H1 (cell line): ENCODE data around the gene TERF2IP. TPM values are rescaled to one million over a fixed set of nuclear protein-coding genes. Genes with fewer than 3 reads are reported as not detected.

Source experiments
- CTCF ChIA-PET: fragments of 300-600 bp; sonication (Branson Sonifier 250); formaldehyde crosslinking; loops from one replicate; lab custom pipeline; 2021; ENCODE audit not compliant: partially characterized antibody; lab: Charles Lee
- POLR2A ChIA-PET: fragments of 300-600 bp; sonication (Branson Sonifier 250); formaldehyde crosslinking; loops from one replicate; lab custom pipeline; 2021; ENCODE audit warnings: inconsistent platforms; ENCODE audit not compliant: partially characterized antibody; lab: Charles Lee
- DNase-seq, 2 experiments: peaks; one replicate each; pipeline versions ENCODE4 v3.0.0 to v3.0.0-alpha.2; 2010 to 2022; ENCODE audit warnings: low spot score in 2 of 2, low read depth in 1 of 2, mixed read lengths in 1 of 2
- FAIRE-seq: peaks from 2 replicates; lab custom pipeline; 2011; peaks lifted over from hg19 to GRCh38; lab: Jason Lieb, UNC
- H2AFZ ChIP-seq: 2 replicates; pipeline ENCODE4 v1.8.1; 2012; ENCODE audit warnings: low read length, inconsistent platforms
- H2AK5ac ChIP-seq: 2 replicates; pipeline ENCODE4 v1.6.1; 2013; ENCODE audit warnings: low read depth, low read length
- H2BK120ac ChIP-seq: replicated peaks from 2 replicates; pipeline ENCODE3; 2013; ENCODE audit warnings: low read depth, low read length, inconsistent platforms
- H2BK12ac ChIP-seq: 2 replicates; pipeline ENCODE4 v1.6.1; 2013; ENCODE audit warnings: low read depth, low read length
- H2BK15ac ChIP-seq: 2 replicates; pipeline ENCODE4 v1.6.1; 2013; ENCODE audit warnings: low read length
- H2BK20ac ChIP-seq: 2 replicates; pipeline ENCODE4 v1.6.1; 2013; ENCODE audit warnings: low read length
- H2BK5ac ChIP-seq: 2 replicates; pipeline ENCODE4 v1.6.1; 2013; ENCODE audit warnings: low read depth, low read length
- H3K14ac ChIP-seq: 2 replicates; pipeline ENCODE4 v1.6.1; 2013; ENCODE audit warnings: inconsistent platforms; ENCODE audit not compliant: insufficient read length
- H3K18ac ChIP-seq: 2 replicates; pipeline ENCODE4 v1.6.1; 2013; ENCODE audit warnings: low read length; ENCODE audit errors: extremely low read depth
- H3K23ac ChIP-seq: 2 replicates; pipeline ENCODE4 v1.6.1; 2013; ENCODE audit warnings: inconsistent platforms; ENCODE audit not compliant: insufficient read length
- H3K23me2 ChIP-seq: 2 replicates; pipeline ENCODE4 v1.6.1; 2013; ENCODE audit warnings: low read depth, low read length
- H3K27ac ChIP-seq: 2 replicates; pipeline ENCODE4 v1.6.1; 2011; ENCODE audit warnings: low read depth, low read length, inconsistent platforms
- H3K27me3 ChIP-seq, 4 experiments: replicated peaks in 1 of 4; 1 replicate in 1 of 4; 2 replicates in 3 of 4; pipeline versions ENCODE4 v1.6.1 to v1.8.1; 2011 to 2013; ENCODE audit warnings: low read length in 3 of 4, mild to moderate bottlenecking in 3 of 4, inconsistent platforms in 2 of 4, mixed read lengths in 2 of 4, moderate library complexity in 1 of 4; ENCODE audit not compliant: control insufficient read depth in 3 of 4, insufficient read depth in 3 of 4; ENCODE audit errors: extremely low read depth in 1 of 4
- H3K36me3 ChIP-seq, 4 experiments: 2 replicates each; pipeline versions ENCODE4 v1.6.1 to v1.8.1; 2011 to 2013; ENCODE audit warnings: mild to moderate bottlenecking in 4 of 4, low read length in 3 of 4, moderate library complexity in 2 of 4, control low read depth in 1 of 4, inconsistent platforms in 1 of 4; ENCODE audit not compliant: insufficient read depth in 4 of 4, control insufficient read depth in 2 of 4
- H3K4ac ChIP-seq: replicated peaks from 2 replicates; pipeline ENCODE3; 2013; ENCODE audit warnings: low read length, low read depth, mixed read lengths, inconsistent platforms; ENCODE audit not compliant: insufficient read length
- H3K4me1 ChIP-seq, 4 experiments: replicated peaks in 1 of 4; 1 replicate in 1 of 4; 2 replicates in 3 of 4; pipeline versions ENCODE4 v1.6.1 to v1.8.1; 2011 to 2013; ENCODE audit warnings: low read length in 3 of 4, inconsistent platforms in 2 of 4, mixed read lengths in 1 of 4; ENCODE audit not compliant: insufficient read depth in 4 of 4, control insufficient read depth in 3 of 4
- H3K4me2 ChIP-seq, 2 experiments: 2 replicates each; pipeline versions ENCODE4 v1.6.1 to v1.8.1; 2011 to 2013; ENCODE audit warnings: low read depth in 2 of 2, low read length in 2 of 2, control low read depth in 1 of 2, inconsistent platforms in 1 of 2, mild to moderate bottlenecking in 1 of 2; ENCODE audit not compliant: insufficient read depth in 1 of 2
- H3K4me3 ChIP-seq, 4 experiments: fragments of 200-600, 300-600 bp in 1 of 4; sonication (generic), shearing (Covaris generic), sonication (Bioruptor Twin) in 1 of 4; 2 replicates each; pipeline versions ENCODE4 v1.5.1 to v1.8.1; 2011 to 2016; ENCODE audit warnings: low read length in 4 of 4, low read depth in 3 of 4, control low read depth in 2 of 4, inconsistent platforms in 2 of 4, mild to moderate bottlenecking in 2 of 4, mixed read lengths in 1 of 4, moderate library complexity in 1 of 4; ENCODE audit not compliant: insufficient read depth in 2 of 4; ENCODE audit errors: extremely low read depth in 1 of 4
- H3K56ac ChIP-seq: replicated peaks from 2 replicates; pipeline ENCODE3; 2013; ENCODE audit warnings: low read depth, mild to moderate bottlenecking, mixed read lengths, low read length, inconsistent platforms; ENCODE audit not compliant: insufficient read length
- H3K79me1 ChIP-seq: 2 replicates; pipeline ENCODE4 v1.6.1; 2013; ENCODE audit warnings: low read depth, low read length, control low read depth
- H3K79me2 ChIP-seq, 2 experiments: 2 replicates each; pipeline versions ENCODE4 v1.6.1 to v1.8.1; 2012 to 2013; ENCODE audit warnings: low read length in 2 of 2, mild to moderate bottlenecking in 2 of 2, inconsistent platforms in 1 of 2; ENCODE audit not compliant: insufficient read depth in 2 of 2, control insufficient read depth in 1 of 2
- H3K9ac ChIP-seq, 4 experiments: replicated peaks in 1 of 4; 1 replicate in 1 of 4; 2 replicates in 3 of 4; pipeline versions ENCODE4 v1.6.1 to v1.8.1; 2011 to 2013; ENCODE audit warnings: low read depth in 3 of 4, low read length in 3 of 4, control low read depth in 2 of 4, mild to moderate bottlenecking in 2 of 4, moderate library complexity in 2 of 4, inconsistent platforms in 1 of 4; ENCODE audit errors: extremely low read depth in 1 of 4
- H3K9me3 ChIP-seq, 2 experiments: 2 replicates each; pipeline versions ENCODE4 v1.6.1 to v1.8.1; 2012 to 2013; ENCODE audit warnings: mild to moderate bottlenecking in 2 of 2, moderate library complexity in 2 of 2, control low read depth in 1 of 2, inconsistent platforms in 1 of 2, low read depth in 1 of 2, low read length in 1 of 2, mixed read lengths in 1 of 2; ENCODE audit not compliant: insufficient read depth in 2 of 2
- H4K20me1 ChIP-seq, 2 experiments: replicated peaks in 1 of 2; 2 replicates each; pipeline versions ENCODE3 to v1.8.1; 2011 to 2013; ENCODE audit warnings: inconsistent platforms in 2 of 2, low read length in 2 of 2, mild to moderate bottlenecking in 1 of 2; ENCODE audit not compliant: insufficient read depth in 2 of 2, control insufficient read depth in 1 of 2
- H4K5ac ChIP-seq: 2 replicates; pipeline ENCODE4 v1.6.1; 2013; ENCODE audit warnings: low read length, low read depth, mixed read lengths, inconsistent platforms; ENCODE audit not compliant: insufficient read length
- H4K8ac ChIP-seq: 2 replicates; pipeline ENCODE4 v1.8.0; 2013; ENCODE audit warnings: mild to moderate bottlenecking, moderate library complexity, low read length, inconsistent platforms; ENCODE audit not compliant: insufficient read depth; ENCODE audit errors: extremely low read depth
- H4K91ac ChIP-seq: replicated peaks from 2 replicates; pipeline ENCODE3; 2013; ENCODE audit warnings: low read length, mixed read lengths, inconsistent platforms; ENCODE audit not compliant: insufficient read length
- KDM5A ChIP-seq: fragments of 200-600 bp; IDR thresholded peaks from 2 replicates; pipeline ENCODE4 v1.7.1; 2012; ENCODE audit warnings: mild to moderate bottlenecking, low read length, inconsistent platforms, mixed read lengths
- SP4 ChIP-seq: IDR thresholded peaks from 2 replicates; pipeline ENCODE4 v1.6.1; 2012; ENCODE audit warnings: low read length, inconsistent platforms
- WGBS, 2 experiments: shearing (Covaris generic) in 1 of 2; methylation state at CpG; one replicate each; pipeline versions ENCODE4 v1.1.6 to v1.1.7; 2013 to 2015; ENCODE audit warnings: low lambda C conversion rate in 2 of 2, mixed read lengths in 2 of 2, inconsistent platforms in 1 of 2, low coverage in 1 of 2, missing lambda C conversion rate in 1 of 2; ENCODE audit not compliant: insufficient replicate concordance in 2 of 2, insufficient coverage in 1 of 2, insufficient read length in 1 of 2; ENCODE audit errors: extremely low coverage in 1 of 2, missing lambda C conversion rate in 1 of 2; 5-methylcytosine and 5-hydroxymethylcytosine counted together
- polyA plus RNA-seq, 7 experiments: library from polyadenylated mRNA; depleted of rRNA in 3 of 7; stranded (reverse) in 5 of 7; unstranded in 2 of 7; fragments of >200 nt in 5 of 7; fragments of 200-250 nt in 2 of 7; gene quantifications; 1 replicate in 5 of 7; 2 replicates in 1 of 7; 4 replicates in 1 of 7; pipeline versions ENCODE4 v1.2.1 to v1.2.3, GENCODE V29; 2011 to 2013; ENCODE audit warnings: missing spikeins in 2 of 7, mixed read lengths in 2 of 7
- total RNA-seq: library from RNA; stranded (reverse); fragmentation: NEBNext Ultra II Directional; extraction: Animal tissue kit (Norgen Biotek cat#: 25700); gene quantifications from 2 replicates; pipeline ENCODE4 v1.2.1, GENCODE V29; 2021

Gene TERF2IP
- total and polyA plus RNA-seq, 2 of the 8 experiments (the other 6 are each of a cell fraction or from before 2014, with no cell fraction given) = 5.5 to 15.1 TPM

DNA sequence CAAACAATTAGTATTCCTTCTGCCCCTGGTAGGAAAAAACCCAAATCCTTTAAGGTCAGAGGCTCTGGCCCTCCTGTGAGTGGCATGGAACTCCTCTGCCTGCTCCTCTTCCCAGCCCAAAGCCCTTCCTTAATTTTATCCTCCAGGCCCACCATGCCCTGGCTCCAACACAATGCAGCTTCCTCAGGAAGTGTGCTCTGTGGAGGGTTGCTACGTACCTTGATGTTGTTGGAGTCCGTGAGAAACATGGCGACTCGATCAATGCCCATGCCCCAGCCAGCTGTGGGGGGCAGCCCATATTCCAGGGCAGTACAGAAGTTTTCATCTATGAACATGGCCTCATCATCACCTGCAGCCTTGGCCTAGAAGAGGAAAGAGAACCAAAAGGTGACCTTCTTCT, 19.2 kb upstream of the TERF2IP start:
- no peak overlapping the region for H4K91ac ChIP-seq
- POLR2A ChIA-PET = no interaction called here
- H3K56ac ChIP-seq = no peak overlapping the region
- FAIRE-seq = no peak
- H3K27me3 ChIP-seq = no peaks in the 10 kb centered on the region
- DNase-seq = no peak
- no peak overlapping the region for H2BK120ac ChIP-seq
- no peak overlapping the region for H3K27ac ChIP-seq
- CTCF ChIA-PET = no interaction called here
- no peaks in the 10 kb centered on the region for H3K4me1 ChIP-seq
- H3K36me3 ChIP-seq = peaks cover 44 to 76% (median 64%) of the 10 kb centered on the region in 4 experiments
- no peaks in the 10 kb centered on the region for H3K9me3 ChIP-seq
- no peak overlapping the region for H3K9ac ChIP-seq
- no peaks in the 10 kb centered on the region for H3K79me1 ChIP-seq
- no peak overlapping the region for H3K4me2 ChIP-seq
- no peak overlapping the region for H2BK20ac ChIP-seq
- no peak overlapping the region for H4K8ac ChIP-seq
- H3K18ac ChIP-seq = no peak overlapping the region
- no peaks in the 10 kb centered on the region; the same call in 1 of the 2 replicates for H3K23me2 ChIP-seq
- H3K79me2 ChIP-seq = no peaks in the 10 kb centered on the region
- no peak overlapping the region for H2AFZ ChIP-seq
- peaks cover 0 to 5% of the 10 kb centered on the region in 2 experiments for H4K20me1 ChIP-seq
- no peak overlapping the region for H3K23ac ChIP-seq
- no peak overlapping the region for H2AK5ac ChIP-seq
- no peak overlapping the region for H3K4ac ChIP-seq
- no peak overlapping the region for H2BK12ac ChIP-seq
- H2BK5ac ChIP-seq = no peak overlapping the region
- 97% methylated on average over 4 of the region's 4 CpGs; no CpG with 5 or more reads in 1 of the 2 experiments for whole genome bisulfite sequencing, 2 experiments
- no peak overlapping the region for H2BK15ac ChIP-seq
- H3K14ac ChIP-seq = no peak overlapping the region
- no peak overlapping the region for H3K4me3 ChIP-seq
- no peak overlapping the region for H4K5ac ChIP-seq
- TF ChIP-seq SP4 (no peak), KDM5A (no peak)
